ENCODE measurements around the gene EPAS1. TPM values are rescaled to one million over a fixed set of nuclear protein-coding genes. Genes with fewer than 3 reads are reported as not detected.

The EPAS1 gene
- total and polyA plus RNA-seq, 2 of the 13 experiments (the other 11 are each of a cell fraction or from before 2014, with no cell fraction given): 47.1 to 182 TPM

DNA sequence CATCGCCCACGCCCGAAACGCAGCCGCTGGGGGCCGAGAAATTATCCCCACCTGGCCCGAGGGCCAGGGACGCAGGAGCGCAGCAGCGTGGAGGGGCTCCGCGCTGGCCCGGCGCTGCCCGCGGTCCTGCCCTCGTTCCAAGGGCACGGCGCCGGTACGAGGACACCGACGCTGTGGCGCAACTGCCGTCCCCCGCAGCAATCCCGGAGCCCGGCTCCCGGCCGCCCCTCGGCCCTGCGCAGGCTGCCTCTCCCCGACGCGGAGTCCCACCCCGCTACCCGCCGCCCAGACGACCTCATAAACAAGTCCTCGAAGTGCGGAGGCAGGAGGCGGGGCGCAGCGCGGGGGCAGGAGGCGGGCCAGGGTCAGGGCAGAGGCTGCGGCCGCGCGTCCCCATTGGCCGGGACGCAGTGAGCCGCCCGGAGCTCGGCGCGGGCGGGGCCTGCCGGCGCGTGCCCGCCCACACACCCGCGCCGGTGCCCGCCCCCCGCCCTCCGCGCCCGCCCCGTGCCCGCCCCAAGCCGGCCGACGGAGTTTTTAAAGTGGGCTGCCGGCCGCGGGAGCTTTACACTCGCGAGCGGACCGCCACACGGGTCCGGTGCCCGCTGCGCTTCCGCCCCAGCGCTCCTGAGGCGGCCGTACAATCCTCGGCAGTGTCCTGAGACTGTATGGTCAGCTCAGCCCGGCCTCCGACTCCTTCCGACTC lies at the start of gene EPAS1 (continued):
- TF ChIP-seq ZKSCAN8 (CRISPR knock-in tag; IDR thresholded peaks at IDR 0.05; ENCODE audit: borderline replicate concordance) (peak; percentile 29; the same call in 1 of the 2 replicates), ELF3 (CRISPR knock-in tag; IDR thresholded peaks at IDR 0.05) (peak; percentile 80), KDM5B (CRISPR knock-in tag; IDR thresholded peaks at IDR 0.05; ENCODE audit: borderline replicate concordance) (peak; percentile 93), FOSL2 (CRISPR knock-in tag; IDR thresholded peaks at IDR 0.05) (no peak; the same call in 1 of the 2 replicates), ZNF616 (CRISPR knock-in tag; IDR thresholded peaks at IDR 0.05; ENCODE audit: low read depth) (no peak; the same call in 1 of the 2 replicates), TARDBP (CRISPR knock-in tag; IDR thresholded peaks at IDR 0.05) (peak; percentile 67; the same call in 1 of the 2 replicates), ZFP62 (CRISPR knock-in tag; IDR thresholded peaks at IDR 0.05) (no peak), KLF13 (CRISPR knock-in tag; IDR thresholded peaks at IDR 0.05) (no peak; the same call in 1 of the 2 replicates), KDM3A (CRISPR knock-in tag; IDR thresholded peaks at IDR 0.05; ENCODE audit: low read depth) (peak; percentile 20; the same call in 1 of the 2 replicates), U2AF2 (IDR thresholded peaks at IDR 0.05; ENCODE audit: low read depth, low read length) (no peak)
- TF ChIP-seq, protein P1, sequence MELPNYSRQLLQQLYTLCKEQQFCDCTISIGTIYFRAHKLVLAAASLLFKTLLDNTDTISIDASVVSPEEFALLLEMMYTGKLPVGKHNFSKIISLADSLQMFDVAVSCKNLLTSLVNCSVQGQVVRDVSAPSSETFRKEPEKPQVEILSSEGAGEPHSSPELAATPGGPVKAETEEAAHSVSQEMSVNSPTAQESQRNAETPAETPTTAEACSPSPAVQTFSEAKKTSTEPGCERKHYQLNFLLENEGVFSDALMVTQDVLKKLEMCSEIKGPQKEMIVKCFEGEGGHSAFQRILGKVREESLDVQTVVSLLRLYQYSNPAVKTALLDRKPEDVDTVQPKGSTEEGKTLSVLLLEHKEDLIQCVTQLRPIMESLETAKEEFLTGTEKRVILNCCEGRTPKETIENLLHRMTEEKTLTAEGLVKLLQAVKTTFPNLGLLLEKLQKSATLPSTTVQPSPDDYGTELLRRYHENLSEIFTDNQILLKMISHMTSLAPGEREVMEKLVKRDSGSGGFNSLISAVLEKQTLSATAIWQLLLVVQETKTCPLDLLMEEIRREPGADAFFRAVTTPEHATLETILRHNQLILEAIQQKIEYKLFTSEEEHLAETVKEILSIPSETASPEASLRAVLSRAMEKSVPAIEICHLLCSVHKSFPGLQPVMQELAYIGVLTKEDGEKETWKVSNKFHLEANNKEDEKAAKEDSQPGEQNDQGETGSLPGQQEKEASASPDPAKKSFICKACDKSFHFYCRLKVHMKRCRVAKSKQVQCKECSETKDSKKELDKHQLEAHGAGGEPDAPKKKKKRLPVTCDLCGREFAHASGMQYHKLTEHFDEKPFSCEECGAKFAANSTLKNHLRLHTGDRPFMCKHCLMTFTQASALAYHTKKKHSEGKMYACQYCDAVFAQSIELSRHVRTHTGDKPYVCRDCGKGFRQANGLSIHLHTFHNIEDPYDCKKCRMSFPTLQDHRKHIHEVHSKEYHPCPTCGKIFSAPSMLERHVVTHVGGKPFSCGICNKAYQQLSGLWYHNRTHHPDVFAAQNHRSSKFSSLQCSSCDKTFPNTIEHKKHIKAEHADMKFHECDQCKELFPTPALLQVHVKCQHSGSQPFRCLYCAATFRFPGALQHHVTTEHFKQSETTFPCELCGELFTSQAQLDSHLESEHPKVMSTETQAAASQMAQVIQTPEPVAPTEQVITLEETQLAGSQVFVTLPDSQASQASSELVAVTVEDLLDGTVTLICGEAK (IDR thresholded peaks at IDR 0.05): no peak
- TF ChIP-seq, protein P1 (CRISPR knock-in tag; IDR thresholded peaks at IDR 0.05): 0 out of 2 replicates have a peak, but pooled peaks have one; percentile 64
- TF ChIP-seq, protein P2, sequence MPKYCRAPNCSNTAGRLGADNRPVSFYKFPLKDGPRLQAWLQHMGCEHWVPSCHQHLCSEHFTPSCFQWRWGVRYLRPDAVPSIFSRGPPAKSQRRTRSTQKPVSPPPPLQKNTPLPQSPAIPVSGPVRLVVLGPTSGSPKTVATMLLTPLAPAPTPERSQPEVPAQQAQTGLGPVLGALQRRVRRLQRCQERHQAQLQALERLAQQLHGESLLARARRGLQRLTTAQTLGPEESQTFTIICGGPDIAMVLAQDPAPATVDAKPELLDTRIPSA (CRISPR knock-in tag; IDR thresholded peaks at IDR 0.05; ENCODE audit: borderline replicate concordance): 0 out of 2 replicates have a peak, but pooled peaks have one; percentile 10
- TF ChIP-seq, protein P3, sequence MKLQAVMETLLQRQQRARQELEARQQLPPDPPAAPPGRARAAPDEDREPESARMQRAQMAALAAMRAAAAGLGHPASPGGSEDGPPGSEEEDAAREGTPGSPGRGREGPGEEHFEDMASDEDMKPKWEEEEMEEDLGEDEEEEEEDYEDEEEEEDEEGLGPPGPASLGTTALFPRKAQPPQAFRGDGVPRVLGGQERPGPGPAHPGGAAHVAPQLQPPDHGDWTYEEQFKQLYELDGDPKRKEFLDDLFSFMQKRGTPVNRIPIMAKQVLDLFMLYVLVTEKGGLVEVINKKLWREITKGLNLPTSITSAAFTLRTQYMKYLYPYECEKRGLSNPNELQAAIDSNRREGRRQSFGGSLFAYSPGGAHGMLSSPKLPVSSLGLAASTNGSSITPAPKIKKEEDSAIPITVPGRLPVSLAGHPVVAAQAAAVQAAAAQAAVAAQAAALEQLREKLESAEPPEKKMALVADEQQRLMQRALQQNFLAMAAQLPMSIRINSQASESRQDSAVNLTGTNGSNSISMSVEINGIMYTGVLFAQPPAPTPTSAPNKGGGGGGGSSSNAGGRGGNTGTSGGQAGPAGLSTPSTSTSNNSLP (IDR thresholded peaks at IDR 0.05; ENCODE audit: low read depth, low read length): no peak
- TF ChIP-seq, protein P4, sequence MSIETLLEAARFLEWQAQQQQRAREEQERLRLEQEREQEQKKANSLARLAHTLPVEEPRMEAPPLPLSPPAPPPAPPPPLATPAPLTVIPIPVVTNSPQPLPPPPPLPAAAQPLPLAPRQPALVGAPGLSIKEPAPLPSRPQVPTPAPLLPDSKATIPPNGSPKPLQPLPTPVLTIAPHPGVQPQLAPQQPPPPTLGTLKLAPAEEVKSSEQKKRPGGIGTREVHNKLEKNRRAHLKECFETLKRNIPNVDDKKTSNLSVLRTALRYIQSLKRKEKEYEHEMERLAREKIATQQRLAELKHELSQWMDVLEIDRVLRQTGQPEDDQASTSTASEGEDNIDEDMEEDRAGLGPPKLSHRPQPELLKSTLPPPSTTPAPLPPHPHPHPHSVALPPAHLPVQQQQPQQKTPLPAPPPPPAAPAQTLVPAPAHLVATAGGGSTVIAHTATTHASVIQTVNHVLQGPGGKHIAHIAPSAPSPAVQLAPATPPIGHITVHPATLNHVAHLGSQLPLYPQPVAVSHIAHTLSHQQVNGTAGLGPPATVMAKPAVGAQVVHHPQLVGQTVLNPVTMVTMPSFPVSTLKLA (IDR thresholded peaks at IDR 0.05): no peak
- TF ChIP-seq, protein P5, sequence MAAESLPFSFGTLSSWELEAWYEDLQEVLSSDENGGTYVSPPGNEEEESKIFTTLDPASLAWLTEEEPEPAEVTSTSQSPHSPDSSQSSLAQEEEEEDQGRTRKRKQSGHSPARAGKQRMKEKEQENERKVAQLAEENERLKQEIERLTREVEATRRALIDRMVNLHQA (CRISPR knock-in tag; IDR thresholded peaks at IDR 0.05): no peak
